ENCODE results near the gene BET1L.
A peak's percentile ranks its signal among the peaks of the same experiment; 100 is the strongest.

Gene BET1L

DNA sequence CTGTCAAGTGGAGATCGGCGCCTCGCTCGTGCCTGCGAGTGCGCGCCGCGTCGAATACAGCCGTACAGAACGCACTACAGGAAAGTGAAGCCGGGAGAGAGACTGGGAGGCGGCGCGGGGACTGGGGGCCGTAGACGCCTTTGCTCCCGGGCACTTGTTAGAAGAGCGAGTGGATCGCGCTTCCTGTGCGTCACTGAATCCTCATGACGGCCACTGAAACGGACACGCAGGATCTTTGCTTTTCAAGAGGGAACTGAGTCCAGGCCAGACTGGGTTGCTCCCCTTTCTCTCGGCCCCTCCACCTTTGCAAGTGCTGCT is 623 bp upstream of the BET1L start:
- no peaks in the 10 kb centered on the region for H3K4me1 ChIP-seq (ENCODE audit: control insufficient read depth, low read depth, low read length)
- no peaks in the 10 kb centered on the region for H3K9me3 ChIP-seq (ENCODE audit: control insufficient read depth, low read depth, low read length)
- peaks cover 39% of the 10 kb centered on the region for H3K36me3 ChIP-seq (ENCODE audit: control insufficient read depth, low read depth, low read length)

DNA sequence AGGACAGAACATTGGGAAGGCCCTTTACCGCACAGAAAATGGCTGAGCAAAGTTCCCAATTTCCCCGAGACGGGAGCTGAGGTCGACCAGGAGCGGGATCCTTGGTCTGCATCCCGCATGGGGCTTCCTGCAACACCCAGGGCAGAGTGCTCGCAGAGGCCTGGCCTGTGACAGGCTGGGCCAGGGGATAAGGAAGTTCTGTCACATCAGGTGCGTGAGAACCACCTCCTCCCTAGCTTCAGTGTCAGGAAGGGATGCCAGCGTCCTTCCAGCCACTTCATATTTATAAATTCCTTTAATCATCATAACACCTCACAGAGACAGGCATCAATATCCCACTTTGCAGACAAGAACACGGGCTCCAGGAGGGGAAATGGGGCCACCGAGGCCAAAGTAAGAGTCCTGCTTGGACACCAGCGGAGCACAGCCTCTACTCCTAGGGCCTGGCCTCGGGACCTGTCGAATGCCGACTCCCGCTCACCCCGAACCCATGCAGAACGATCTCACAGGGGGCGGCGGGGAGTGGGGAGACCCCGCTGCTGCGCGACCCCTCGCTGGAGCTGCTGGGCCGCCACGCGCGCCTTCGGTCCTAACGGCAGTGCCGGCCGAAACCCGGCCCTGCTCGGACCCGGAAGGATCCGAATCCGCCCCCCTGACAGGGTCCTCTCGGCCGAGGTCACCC is 532 bp downstream of the BET1L start:
- no peaks in the 10 kb centered on the region for H3K27me3 ChIP-seq (ENCODE audit: control insufficient read depth, insufficient read depth, low read length)
- H3K4me1 ChIP-seq (ENCODE audit: control insufficient read depth, low read depth, low read length): no peaks in the 10 kb centered on the region
- H3K4me3 ChIP-seq (ENCODE audit: low read length): peak overlapping the region; percentile 93
- H3K27ac ChIP-seq (ENCODE audit: low read length): no peak overlapping the region
- no peaks in the 10 kb centered on the region for H3K9me3 ChIP-seq (ENCODE audit: control insufficient read depth, low read depth, low read length)
- peak overlapping the region; percentile 78 for H3K9ac ChIP-seq (ENCODE audit: low read length)
- peaks cover 27% of the 10 kb centered on the region for H3K36me3 ChIP-seq (ENCODE audit: control insufficient read depth, low read depth, low read length)

More for the DNA sequence above, 623 bp upstream of the BET1L start:
- H3K27me3 ChIP-seq (ENCODE audit: control insufficient read depth, insufficient read depth, low read length): no peaks in the 10 kb centered on the region
- peak overlapping the region; percentile 93 for H3K4me3 ChIP-seq (ENCODE audit: low read length)
- H3K27ac ChIP-seq (ENCODE audit: low read length): peak overlapping the region; percentile 1
- peak overlapping the region; percentile 78 for H3K9ac ChIP-seq (ENCODE audit: low read length)

DNA sequence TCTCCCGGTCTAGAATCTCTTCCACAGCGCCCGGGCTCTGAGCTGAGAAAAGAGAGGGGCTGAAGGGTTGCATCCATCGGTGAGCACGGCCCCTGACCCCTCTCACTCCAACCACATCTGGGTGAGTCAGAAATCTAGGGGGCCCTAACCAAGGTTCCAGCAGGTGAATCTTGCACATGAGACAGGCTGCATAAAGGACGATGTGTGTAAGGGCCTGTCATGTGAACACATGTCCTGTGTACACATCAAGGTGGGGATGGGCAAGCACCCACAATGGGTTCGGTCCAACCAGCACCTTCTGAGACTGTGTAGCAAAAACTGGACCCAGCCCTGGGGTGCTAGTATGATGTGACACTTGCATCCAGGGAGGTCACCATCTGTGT is 1.2 kb downstream of the BET1L start:
- peak overlapping the region; percentile 93 for H3K4me3 ChIP-seq (ENCODE audit: low read length)
- H3K9me3 ChIP-seq (ENCODE audit: control insufficient read depth, low read depth, low read length): no peaks in the 10 kb centered on the region
- no peaks in the 10 kb centered on the region for H3K27me3 ChIP-seq (ENCODE audit: control insufficient read depth, insufficient read depth, low read length)
- peak overlapping the region; percentile 78 for H3K9ac ChIP-seq (ENCODE audit: low read length)
- H3K27ac ChIP-seq (ENCODE audit: low read length): no peak overlapping the region
- H3K4me1 ChIP-seq (ENCODE audit: control insufficient read depth, low read depth, low read length): no peaks in the 10 kb centered on the region
- peaks cover 21% of the 10 kb centered on the region for H3K36me3 ChIP-seq (ENCODE audit: control insufficient read depth, low read depth, low read length)

DNA sequence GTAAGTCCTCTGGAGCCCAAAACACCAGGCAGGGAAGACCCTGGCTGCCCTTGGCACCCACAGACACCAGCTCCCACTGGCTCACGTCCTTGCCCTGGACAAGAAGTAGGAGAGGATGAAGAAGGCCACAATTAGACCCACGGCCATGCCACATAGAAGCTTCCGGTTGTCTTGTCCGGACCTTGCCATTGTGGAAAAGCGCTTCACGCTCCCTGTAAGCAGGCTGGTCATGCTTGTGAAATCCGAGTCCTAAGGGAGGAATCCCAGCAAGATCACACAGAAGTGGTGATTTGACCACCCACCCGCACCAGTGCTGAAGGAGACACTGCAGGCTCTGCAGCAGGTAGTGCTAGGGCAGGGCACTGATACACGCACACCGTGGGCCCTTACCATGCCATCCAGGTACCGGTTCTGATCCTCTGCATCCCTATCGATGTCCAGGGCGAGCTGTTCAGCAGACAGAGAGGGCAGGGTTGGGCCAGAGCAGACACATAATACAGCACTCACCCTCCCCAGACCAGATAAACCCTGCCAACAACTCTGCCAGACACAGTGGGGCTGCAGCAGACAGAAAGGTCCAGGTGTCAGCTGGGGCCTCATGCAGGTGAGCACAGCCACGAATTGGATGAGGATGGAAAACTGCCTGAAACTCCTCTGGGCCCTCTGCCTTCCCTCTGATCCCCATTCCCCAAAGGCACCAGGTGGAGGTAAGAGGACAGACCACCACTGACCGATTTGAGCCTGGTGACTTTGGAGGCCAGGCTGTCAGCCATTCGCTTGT is 1.8 kb downstream of the BET1L start:
- H3K4me1 ChIP-seq (ENCODE audit: control insufficient read depth, low read depth, low read length): no peaks in the 10 kb centered on the region
- peaks cover 15% of the 10 kb centered on the region for H3K36me3 ChIP-seq (ENCODE audit: control insufficient read depth, low read depth, low read length)
- H3K9ac ChIP-seq (ENCODE audit: low read length): no peak overlapping the region

DNA sequence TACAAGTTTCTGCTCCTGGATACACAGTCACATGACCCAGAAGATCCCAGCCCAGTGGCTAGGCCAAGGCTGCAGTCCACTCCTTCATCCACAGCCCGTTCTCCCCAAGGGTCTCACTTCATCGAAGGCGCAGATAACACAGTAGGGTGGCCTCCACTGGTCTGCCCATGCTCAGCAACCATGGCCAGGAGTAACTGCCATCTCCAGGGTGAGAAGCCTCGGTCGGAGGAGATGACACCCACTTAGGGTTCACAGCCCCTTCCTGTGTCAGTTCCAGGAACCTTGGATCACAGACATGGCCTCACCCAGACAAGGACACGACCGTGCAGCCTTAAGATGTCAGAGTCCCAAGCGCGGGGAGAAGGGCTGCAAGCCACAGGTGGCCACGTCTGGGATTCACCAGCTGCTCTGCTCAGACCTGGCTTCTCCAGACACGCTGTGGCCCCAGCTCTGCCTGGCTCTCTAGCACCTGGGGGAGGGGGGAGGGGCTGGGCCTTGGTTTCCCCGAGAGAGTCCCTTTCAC is 2.6 kb downstream of the BET1L start:
- no peaks in the 10 kb centered on the region for H3K4me1 ChIP-seq (ENCODE audit: control insufficient read depth, low read depth, low read length)
- no peak overlapping the region for H3K9ac ChIP-seq (ENCODE audit: low read length)
- no peak overlapping the region for H3K27ac ChIP-seq (ENCODE audit: low read length)
- H3K36me3 ChIP-seq (ENCODE audit: control insufficient read depth, low read depth, low read length): peaks cover 7% of the 10 kb centered on the region
- no peaks in the 10 kb centered on the region for H3K27me3 ChIP-seq (ENCODE audit: control insufficient read depth, insufficient read depth, low read length)
- no peak overlapping the region for H3K4me3 ChIP-seq (ENCODE audit: low read length)
- H3K9me3 ChIP-seq (ENCODE audit: control insufficient read depth, low read depth, low read length): no peaks in the 10 kb centered on the region

More for the DNA sequence above, 1.8 kb downstream of the BET1L start:
- Histone ChIP-seq H3K4me3 (ENCODE audit: low read length) (no peak overlapping the region), H3K9me3 (ENCODE audit: control insufficient read depth, low read depth, low read length) (no peaks in the 10 kb centered on the region), H3K27ac (ENCODE audit: low read length) (no peak overlapping the region), H3K27me3 (ENCODE audit: control insufficient read depth, insufficient read depth, low read length) (no peaks in the 10 kb centered on the region)

DNA sequence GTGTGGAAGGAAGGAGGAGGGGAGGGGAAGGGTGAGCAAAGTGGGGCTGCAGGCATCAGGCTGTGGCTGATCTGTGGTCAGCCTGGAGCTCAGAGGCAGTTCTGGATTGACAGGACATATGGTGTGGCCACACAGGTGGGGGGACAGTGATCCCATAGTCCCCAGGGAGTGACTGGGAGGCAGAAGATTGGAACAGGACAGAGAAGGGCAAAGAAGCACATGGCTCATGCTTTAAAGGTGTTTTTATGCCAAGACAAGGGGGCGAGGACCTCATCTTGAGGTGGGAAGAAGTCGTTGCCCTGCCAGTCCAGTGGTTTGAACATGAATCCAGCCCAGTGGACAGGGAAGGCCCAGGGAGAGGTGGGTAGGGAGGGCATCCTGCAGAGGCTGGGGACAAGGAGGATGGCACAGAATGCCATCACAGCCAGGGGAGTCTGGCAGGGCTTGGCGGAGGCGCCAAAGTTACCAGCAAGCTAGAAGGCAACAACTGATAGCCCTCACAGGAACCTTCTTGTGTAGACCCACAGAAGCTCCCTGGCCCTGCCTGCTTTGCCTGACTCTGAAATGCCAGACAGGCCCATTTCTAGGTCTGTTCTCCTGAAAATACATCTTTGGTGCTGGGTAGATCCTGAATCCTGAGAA is 3.1 kb downstream of the BET1L start:
- Histone ChIP-seq H3K36me3 (ENCODE audit: control insufficient read depth, low read depth, low read length) (peaks cover 5% of the 10 kb centered on the region), H3K9ac (ENCODE audit: low read length) (no peak overlapping the region), H3K9me3 (ENCODE audit: control insufficient read depth, low read depth, low read length) (no peaks in the 10 kb centered on the region), H3K4me3 (ENCODE audit: low read length) (no peak overlapping the region), H3K27me3 (ENCODE audit: control insufficient read depth, insufficient read depth, low read length) (no peaks in the 10 kb centered on the region), H3K4me1 (ENCODE audit: control insufficient read depth, low read depth, low read length) (no peaks in the 10 kb centered on the region), H3K27ac (ENCODE audit: low read length) (no peak overlapping the region)

DNA sequence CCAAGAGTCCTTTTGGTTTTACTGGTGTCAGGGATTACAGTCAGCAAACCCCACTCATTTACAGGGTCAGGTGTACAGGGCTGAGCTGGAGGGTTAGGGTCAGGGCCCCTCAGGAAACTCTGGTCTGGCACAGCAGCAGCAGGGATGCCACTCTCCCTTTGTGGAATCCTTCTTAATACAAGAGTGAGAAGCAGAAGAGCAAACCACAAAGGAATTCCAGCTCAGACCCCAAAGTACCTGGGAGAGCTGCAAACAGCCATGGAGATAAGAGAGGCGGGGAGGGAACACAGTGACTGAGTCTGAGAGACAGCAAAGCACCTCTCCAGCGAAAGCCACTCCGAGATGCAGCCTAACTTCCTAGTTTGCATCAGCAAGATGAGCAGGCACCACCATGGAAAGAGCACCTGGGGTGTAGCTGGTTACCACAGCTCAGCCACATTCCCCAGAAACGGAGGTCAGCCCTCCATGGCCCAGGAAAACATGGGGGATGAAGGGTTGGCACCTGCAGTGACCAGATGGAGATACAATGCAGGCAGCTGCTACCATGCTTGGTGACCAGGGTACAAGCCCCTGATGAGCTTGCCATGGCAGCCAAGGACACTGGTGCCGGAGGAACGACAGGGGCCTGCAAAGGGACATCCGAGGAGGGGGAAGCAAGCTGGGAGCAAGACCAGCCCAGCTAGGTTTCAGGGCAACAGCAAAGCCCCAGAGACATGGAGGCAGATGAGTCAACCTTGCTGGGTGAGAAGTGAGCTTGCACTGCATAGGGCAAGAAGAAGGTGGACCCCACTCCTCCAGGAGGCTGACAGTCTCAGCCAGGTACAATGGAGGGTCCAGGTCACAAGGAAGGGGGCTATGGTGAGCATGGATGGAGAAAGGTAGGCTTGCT is 3.9 kb downstream of the BET1L start:
- Histone ChIP-seq H3K9me3 (ENCODE audit: control insufficient read depth, low read depth, low read length) (no peaks in the 10 kb centered on the region), H3K4me3 (ENCODE audit: low read length) (no peak overlapping the region), H3K36me3 (ENCODE audit: control insufficient read depth, low read depth, low read length) (peaks cover 5% of the 10 kb centered on the region), H3K9ac (ENCODE audit: low read length) (no peak overlapping the region), H3K27ac (ENCODE audit: low read length) (no peak overlapping the region), H3K27me3 (ENCODE audit: control insufficient read depth, insufficient read depth, low read length) (no peaks in the 10 kb centered on the region), H3K4me1 (ENCODE audit: control insufficient read depth, low read depth, low read length) (no peaks in the 10 kb centered on the region)

- H3K4me1 ChIP-seq (ENCODE audit: control insufficient read depth, low read depth, low read length): no peaks in the 10 kb centered on the region
- H3K36me3 ChIP-seq (ENCODE audit: control insufficient read depth, low read depth, low read length): peaks cover 5% of the 10 kb centered on the region
Measured at GRCh38 chr11:202490-202889, 4.7 kb downstream of the BET1L start.

DNA sequence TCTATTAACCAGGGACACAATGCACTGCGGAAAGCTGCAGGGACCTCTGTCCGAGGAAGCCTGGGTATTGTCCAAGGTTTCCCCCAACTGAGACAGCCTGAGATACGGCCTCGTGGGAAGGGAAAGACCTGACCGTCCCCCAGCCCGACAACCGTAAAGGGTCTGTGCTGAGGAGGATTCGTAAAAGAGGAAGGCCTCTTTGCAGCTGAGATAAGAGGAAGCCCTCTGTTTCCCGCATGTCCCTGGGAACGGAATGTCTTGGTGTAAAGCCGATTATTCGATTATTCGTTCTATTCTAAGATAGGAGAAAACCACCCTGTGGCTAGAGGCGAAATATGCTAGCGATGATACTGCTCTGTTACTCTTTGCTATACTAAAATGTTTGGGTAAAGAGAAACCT is 5.2 kb downstream of the BET1L start:
- Histone ChIP-seq H3K27me3 (ENCODE audit: control insufficient read depth, insufficient read depth, low read length) (no peaks in the 10 kb centered on the region), H3K9ac (ENCODE audit: low read length) (no peak overlapping the region), H3K36me3 (ENCODE audit: control insufficient read depth, low read depth, low read length) (peaks cover 5% of the 10 kb centered on the region), H3K4me1 (ENCODE audit: control insufficient read depth, low read depth, low read length) (no peaks in the 10 kb centered on the region), H3K27ac (ENCODE audit: low read length) (no peak overlapping the region), H3K9me3 (ENCODE audit: control insufficient read depth, low read depth, low read length) (no peaks in the 10 kb centered on the region), H3K4me3 (ENCODE audit: low read length) (no peak overlapping the region)

More at GRCh38 chr11:202490-202889, 4.7 kb downstream of the BET1L start:
- Histone ChIP-seq H3K9me3 (ENCODE audit: control insufficient read depth, low read depth, low read length) (no peaks in the 10 kb centered on the region), H3K27me3 (ENCODE audit: control insufficient read depth, insufficient read depth, low read length) (no peaks in the 10 kb centered on the region), H3K27ac (ENCODE audit: low read length) (no peak overlapping the region), H3K9ac (ENCODE audit: low read length) (no peak overlapping the region), H3K4me3 (ENCODE audit: low read length) (no peak overlapping the region)

DNA sequence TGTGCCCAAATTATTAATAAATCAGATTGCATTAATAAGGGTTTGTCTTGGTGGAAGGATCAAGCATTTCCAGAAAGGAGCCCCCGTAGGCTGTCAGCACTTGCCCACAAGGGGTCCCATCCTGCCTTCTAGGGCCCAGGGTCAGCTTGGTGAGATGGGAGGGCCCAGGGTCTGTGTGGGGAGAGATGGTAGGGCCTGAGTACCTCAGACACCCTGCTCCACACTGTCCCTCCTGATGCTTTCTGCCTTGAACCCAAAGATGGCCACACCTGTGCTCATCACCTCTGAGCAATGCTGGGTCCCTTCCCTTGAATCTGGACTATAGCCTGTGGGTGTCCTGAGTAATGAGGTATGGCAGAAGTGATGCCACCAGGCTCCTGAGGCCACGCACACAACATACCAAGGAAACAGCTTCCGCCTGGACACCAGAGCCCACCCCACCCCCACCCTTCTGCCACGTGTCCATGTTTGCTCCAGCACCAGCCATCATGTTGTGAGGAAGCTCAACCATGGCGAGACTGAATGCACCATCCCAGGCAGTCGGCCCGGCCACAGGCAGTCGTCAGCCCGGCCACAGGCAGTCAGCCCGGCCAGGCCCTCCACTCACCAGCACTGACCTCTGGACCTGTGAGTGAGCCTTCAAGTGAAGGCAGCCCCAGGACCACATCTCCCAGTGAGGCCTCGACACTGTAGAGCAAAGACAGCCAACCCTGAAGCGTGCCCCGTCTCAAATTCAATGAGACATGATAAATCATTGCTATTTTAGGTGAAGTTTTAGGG is 6.8 kb downstream of the BET1L start:
- Histone ChIP-seq H3K4me1 (ENCODE audit: control insufficient read depth, low read depth, low read length) (no peaks in the 10 kb centered on the region), H3K4me3 (ENCODE audit: low read length) (no peak overlapping the region), H3K9me3 (ENCODE audit: control insufficient read depth, low read depth, low read length) (no peaks in the 10 kb centered on the region), H3K27ac (ENCODE audit: low read length) (no peak overlapping the region), H3K36me3 (ENCODE audit: control insufficient read depth, low read depth, low read length) (peaks cover 5% of the 10 kb centered on the region), H3K9ac (ENCODE audit: low read length) (no peak overlapping the region), H3K27me3 (ENCODE audit: control insufficient read depth, insufficient read depth, low read length) (no peaks in the 10 kb centered on the region)
